ENCODE results near the gene NCKAP5.

NCKAP5 gene

DNA sequence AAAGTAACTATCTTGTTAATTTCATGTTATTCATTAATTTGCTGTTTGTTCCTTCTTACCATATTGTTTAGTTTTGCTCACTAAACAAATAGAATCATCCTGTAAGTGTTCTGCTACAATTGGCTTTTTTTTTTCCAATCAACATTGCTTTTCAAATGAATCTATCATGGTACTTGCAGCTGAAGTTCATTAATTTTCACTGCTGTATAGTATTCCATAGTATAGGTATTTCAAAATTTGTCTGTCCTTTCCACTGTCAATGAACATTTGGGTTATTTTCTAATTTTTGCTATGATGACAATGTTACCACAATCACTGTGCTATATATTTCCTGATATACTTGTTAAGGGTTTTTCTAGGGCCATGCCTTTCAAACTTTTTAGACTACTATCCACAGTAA, 809.3 kb downstream of the NCKAP5 start:
- H3K4me3 ChIP-seq (ENCODE audit: control insufficient read depth, low read depth, low read length) = no peak overlapping the region
- no peak for DNase-seq (ENCODE audit: low read depth)
- TF ChIP-seq, protein P1, sequence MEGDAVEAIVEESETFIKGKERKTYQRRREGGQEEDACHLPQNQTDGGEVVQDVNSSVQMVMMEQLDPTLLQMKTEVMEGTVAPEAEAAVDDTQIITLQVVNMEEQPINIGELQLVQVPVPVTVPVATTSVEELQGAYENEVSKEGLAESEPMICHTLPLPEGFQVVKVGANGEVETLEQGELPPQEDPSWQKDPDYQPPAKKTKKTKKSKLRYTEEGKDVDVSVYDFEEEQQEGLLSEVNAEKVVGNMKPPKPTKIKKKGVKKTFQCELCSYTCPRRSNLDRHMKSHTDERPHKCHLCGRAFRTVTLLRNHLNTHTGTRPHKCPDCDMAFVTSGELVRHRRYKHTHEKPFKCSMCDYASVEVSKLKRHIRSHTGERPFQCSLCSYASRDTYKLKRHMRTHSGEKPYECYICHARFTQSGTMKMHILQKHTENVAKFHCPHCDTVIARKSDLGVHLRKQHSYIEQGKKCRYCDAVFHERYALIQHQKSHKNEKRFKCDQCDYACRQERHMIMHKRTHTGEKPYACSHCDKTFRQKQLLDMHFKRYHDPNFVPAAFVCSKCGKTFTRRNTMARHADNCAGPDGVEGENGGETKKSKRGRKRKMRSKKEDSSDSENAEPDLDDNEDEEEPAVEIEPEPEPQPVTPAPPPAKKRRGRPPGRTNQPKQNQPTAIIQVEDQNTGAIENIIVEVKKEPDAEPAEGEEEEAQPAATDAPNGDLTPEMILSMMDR (conservative IDR thresholded peaks at IDR 0.05; ENCODE audit: control insufficient read depth, insufficient read depth, low read depth, low read length) = no peak

DNA sequence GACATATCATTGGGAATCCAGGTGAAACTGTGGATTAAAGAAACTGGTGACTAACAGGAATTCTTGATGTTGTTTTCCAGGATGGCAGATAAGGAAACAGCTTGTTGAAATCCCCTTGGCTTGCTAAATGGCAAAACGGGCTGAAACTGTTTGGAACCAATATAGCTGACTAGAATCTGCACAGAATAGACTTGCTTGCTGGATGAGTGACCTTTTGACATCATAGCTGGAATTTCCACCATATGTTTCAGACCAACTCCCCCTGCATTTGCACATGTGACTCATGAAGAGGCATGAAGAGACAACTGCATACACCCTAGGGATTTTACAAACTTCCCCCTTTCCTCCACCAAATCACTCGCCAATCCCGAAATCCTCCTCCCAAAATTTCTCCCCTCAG, 810.6 kb downstream of the NCKAP5 start:
- DNase-seq (ENCODE audit: low read depth) = no peak
- H3K4me3 ChIP-seq (ENCODE audit: control insufficient read depth, low read depth, low read length) = no peak overlapping the region
- TF ChIP-seq, protein P1 (conservative IDR thresholded peaks at IDR 0.05; ENCODE audit: control insufficient read depth, insufficient read depth, low read depth, low read length) = no peak

GRCh38 chr2:132757002-132757589, 811.2 kb downstream of the NCKAP5 start:
- TF ChIP-seq, protein P1 (conservative IDR thresholded peaks at IDR 0.05; ENCODE audit: control insufficient read depth, insufficient read depth, low read depth, low read length) = no peak
- H3K4me3 ChIP-seq (ENCODE audit: control insufficient read depth, low read depth, low read length) = no peak overlapping the region
- DNase-seq (ENCODE audit: low read depth) = no peak

DNA sequence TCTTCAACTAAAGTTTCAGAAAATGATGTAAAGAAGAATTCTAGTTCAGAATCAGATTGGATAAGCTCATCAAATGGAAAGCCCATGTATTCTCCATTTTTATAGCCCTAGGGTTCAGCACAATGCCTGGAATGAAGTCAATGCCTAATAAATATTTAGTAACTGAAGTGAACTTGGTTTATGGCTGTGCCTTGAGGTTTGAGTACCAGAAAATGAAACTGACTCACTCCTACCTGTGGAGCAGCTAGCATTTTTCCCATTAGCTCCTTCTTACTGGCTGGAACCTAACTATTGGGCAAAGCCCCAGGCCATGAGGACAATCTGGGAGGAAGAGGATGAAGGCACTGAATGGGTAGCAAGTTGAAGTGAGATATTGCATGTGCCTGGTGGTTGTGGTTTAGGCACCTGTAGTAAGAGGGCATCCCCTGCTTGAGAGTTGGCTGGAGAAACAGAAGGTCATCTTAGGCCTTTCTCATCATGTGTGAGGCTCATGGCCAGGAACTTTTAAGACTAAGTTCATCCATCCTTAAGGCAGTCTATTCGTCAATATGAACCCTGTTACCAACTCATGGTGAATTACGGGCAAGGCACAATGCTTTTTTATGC, 813.3 kb downstream of the NCKAP5 start:
- no peak overlapping the region for H3K4me3 ChIP-seq (ENCODE audit: control insufficient read depth, low read depth, low read length)
- no peak for DNase-seq (ENCODE audit: low read depth)
- TF ChIP-seq, protein P1 (conservative IDR thresholded peaks at IDR 0.05; ENCODE audit: control insufficient read depth, insufficient read depth, low read depth, low read length) = no peak

DNA sequence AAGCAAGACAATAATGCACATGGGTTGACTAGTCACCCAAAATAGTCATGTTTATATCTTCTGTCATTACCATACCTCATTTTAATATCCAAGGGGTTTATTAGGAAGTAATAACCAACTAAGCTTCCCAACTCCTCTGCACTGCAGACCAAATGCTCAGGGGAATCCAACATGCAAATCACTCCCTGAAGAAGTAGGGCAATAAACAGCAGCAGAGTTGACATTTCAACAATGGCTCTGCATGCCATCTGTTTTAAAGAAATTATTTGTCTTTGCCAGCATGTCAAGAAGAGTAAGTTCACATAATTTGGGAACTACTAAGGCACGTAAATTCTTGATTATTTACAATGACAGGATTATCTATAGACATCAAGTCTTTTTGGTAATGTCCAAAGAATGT, 813.9 kb downstream of the NCKAP5 start:
- H3K4me3 ChIP-seq (ENCODE audit: control insufficient read depth, low read depth, low read length) = no peak overlapping the region
- TF ChIP-seq, protein P1 (conservative IDR thresholded peaks at IDR 0.05; ENCODE audit: control insufficient read depth, insufficient read depth, low read depth, low read length) = no peak
- DNase-seq (ENCODE audit: low read depth) = no peak

GRCh38 chr2:132752421-132753206, 815.6 kb downstream of the NCKAP5 start:
- DNase-seq (ENCODE audit: low read depth) = no peak
- H3K4me3 ChIP-seq (ENCODE audit: control insufficient read depth, low read depth, low read length) = no peak overlapping the region
- TF ChIP-seq, protein P1 (conservative IDR thresholded peaks at IDR 0.05; ENCODE audit: control insufficient read depth, insufficient read depth, low read depth, low read length) = no peak

Measured in fibroblast of mammary gland (primary cell).